Measurements from ENCODE around the gene FTCD.

- TF ChIP-seq CTCF (IDR thresholded peaks at IDR 0.05) (no peak), POLR2A (IDR thresholded peaks at IDR 0.05) (no peak), POLR2AphosphoS5 (IDR thresholded peaks at IDR 0.05) (no peak)
Observed at GRCh38 chr21:46178961-46179360, 23.6 kb upstream of the FTCD start.
